D341Med (cell line): ENCODE measurements around the gene NOX4.
A peak's percentile ranks its signal among the peaks of the same experiment; 100 is the strongest.
"Not testable (repeated sequence)": the region's sequence is repeated elsewhere in the genome, so short reads cannot be mapped to it uniquely, and the experiment has no call there.

ENCODE experiments used
- DNase-seq: peaks from one replicate; pipeline ENCODE4 v3.0.0; 2012; ENCODE audit warnings: low spot score

Gene NOX4

GRCh38 chr11:89379976-89380771 is 111.0 kb downstream of the NOX4 start:
- DNase-seq: not testable (repeated sequence)

GRCh38 chr11:89378986-89379385 is 112.2 kb downstream of the NOX4 start:
- DNase-seq: not testable (repeated sequence)

DNA sequence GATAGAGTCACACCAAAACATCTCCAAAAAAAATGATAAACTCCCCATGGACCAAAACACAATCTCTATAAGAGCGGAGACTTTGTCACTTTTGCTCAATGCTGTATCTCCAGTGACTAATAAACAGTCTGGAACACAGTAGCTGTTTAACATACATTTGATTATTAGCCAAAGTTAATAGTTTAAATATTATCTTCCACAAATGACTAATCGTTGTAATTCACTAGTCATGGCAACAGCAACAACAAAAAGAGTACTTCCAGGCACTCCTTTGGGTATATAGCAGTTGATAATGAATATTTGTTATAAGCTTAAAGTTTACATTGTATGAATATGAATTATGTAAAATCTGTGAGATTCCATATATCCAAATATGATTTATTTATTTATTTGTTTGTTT is 121.8 kb downstream of the NOX4 start:
- DNase-seq: not testable (repeated sequence)

- DNase-seq: peak; percentile 18
Observed at GRCh38 chr11:89364856-89365255, 126.3 kb downstream of the NOX4 start.

DNA sequence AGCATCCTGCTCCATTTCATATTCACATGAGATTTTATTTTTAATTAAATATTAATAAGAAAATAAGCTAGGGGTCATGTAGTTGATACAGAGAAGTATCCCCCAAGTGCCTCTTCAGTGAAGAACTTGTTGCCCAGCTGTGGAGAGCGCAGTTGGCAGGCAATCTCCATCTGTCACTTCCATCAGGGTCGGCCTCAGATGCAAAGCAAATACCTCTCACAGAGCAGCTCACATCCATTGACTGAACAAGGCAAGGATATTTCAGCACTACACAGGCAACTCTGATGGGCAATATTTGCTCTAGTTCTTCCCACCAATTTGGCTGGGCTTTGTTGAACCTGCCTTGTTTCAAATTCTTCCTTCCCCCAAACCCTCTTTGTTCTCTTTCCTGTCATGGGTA is 129.4 kb downstream of the NOX4 start:
- DNase-seq: peak; percentile 11

DNA sequence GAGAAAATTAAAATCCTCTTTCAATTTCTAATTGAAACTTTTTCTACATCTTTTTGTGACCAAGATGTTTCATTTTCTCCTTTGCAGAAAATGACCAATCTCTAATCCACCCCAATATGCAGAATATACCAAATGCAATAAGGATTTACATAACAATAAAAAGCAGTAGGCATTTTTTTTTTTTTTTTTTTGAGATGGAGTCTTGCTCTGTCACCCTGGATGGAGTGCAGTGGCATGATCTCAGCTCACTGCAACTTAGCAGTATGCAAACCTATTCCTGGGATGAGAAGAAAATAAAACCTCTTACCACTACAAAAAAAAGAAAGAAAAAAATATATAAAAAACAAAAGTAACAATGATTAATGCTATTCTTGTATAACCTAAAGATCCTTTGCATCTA is 132.0 kb downstream of the NOX4 start:
- not testable (repeated sequence) for DNase-seq

- DNase-seq: no peak
Observed at GRCh38 chr11:89358761-89359160, 132.4 kb downstream of the NOX4 start.

DNA sequence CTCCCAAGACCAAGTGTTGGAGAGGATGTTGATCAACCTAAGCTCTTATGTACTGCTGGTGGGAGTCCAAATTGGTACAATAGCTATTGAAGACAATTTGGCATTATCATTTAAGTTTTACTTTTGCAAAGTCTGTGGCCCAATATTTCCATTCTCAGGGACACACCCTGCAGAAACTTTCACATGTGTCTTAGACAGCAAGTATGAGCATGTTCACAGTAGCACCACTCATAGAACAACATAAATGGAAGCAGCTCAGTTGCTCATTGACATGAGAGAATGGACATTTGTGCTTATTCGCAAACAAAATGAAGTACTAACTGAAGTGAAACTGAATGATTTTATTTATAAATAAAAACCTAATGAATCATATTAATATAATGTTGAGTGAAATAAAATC is 135.5 kb downstream of the NOX4 start:
- DNase-seq: no peak

DNA sequence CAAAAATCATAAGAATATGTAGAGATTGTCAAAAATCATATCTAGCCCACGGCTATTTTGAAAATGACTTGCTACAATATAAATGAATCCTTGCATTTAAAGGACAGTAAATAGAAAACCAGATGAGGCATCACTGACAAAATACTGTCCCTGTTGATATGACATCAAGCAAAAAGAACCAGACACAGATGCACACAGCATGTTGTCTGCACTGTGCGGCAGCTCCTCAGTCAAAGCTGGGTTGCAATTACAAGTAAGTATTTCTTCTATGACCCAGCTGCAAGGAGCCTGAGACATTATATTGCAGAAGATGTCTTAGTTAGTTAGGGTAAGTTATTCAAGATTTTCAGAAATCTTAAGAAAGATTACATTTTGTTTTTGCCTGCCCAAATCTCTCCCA is 136.7 kb downstream of the NOX4 start:
- not testable (repeated sequence) for DNase-seq

GRCh38 chr11:89347071-89347470 is 144.1 kb downstream of the NOX4 start:
- no peak for DNase-seq

GRCh38 chr11:89346601-89347000 is 144.6 kb downstream of the NOX4 start:
- no peak for DNase-seq

GRCh38 chr11:89342880-89343572 is 148.1 kb downstream of the NOX4 start:
- not testable (repeated sequence) for DNase-seq

GRCh38 chr11:89340450-89340849 is 150.7 kb downstream of the NOX4 start:
- not testable (repeated sequence) for DNase-seq

GRCh38 chr11:89338073-89338472 is 153.1 kb downstream of the NOX4 start:
- not testable (repeated sequence) for DNase-seq

DNA sequence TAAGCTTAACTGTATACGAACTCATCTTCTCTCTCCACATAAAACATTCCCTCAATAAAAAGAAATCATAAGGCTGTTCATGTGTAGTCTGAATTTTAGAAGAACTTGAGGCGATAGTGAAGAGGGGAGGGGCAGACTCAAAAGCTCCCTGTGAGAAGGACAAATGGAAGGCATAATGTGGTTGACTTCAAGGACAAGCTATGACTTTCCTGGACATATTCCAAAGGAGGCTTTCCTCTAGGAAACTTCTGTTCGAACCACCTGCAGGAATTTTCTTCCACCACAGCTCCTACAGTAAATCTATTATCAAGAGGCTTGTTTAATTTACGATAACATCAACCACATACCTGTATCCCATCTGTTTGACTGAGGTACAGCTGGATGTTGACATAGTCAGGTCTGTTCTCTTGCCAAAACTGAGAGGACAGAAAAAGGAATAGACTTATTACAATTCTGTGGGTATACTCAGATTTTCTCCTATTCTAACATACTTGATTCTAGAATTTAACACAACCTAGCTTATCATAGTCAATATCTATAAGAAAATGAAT is 154.0 kb downstream of the NOX4 start:
- not testable (repeated sequence) for DNase-seq

DNA sequence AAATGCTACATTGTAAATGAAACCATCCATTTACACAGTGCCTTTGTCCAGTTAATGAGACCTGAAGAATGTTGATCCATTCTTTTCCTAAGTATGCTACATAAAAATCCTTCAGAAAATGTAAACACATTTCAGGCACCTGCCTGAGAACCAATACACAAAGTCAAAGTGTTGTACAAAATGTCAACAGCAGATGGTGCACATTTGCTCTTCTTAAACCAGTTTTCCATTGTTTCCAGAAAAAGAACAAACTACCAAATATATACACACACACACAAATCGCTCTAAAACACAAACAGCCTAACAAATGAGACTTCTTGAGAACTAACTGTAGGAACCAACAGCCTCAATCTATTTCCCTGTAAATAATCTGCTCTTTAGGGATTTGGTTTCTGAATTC is 157.5 kb downstream of the NOX4 start:
- DNase-seq: peak; percentile 3

DNA sequence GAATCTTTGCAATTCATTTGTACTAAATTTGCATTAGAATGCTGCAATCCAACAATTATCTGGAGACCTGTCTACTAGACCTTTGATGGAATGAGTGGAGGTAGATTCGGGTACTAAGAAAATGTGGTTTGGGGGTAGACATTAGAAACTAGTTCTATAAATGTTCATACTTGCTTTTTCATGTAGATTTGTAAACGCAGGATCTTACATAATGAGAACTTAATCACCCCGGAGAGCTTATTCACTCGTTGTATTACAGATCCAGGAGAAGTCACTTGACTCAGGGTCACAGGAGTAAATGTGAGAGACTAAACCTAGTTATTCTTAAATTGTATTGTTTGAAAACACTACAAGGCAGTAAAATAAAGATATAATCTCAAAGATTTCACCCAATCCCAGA is 159.2 kb downstream of the NOX4 start:
- DNase-seq: not testable (repeated sequence)

- DNase-seq: no peak
Observed at GRCh38 chr11:89327885-89328284, 163.3 kb downstream of the NOX4 start.

DNA sequence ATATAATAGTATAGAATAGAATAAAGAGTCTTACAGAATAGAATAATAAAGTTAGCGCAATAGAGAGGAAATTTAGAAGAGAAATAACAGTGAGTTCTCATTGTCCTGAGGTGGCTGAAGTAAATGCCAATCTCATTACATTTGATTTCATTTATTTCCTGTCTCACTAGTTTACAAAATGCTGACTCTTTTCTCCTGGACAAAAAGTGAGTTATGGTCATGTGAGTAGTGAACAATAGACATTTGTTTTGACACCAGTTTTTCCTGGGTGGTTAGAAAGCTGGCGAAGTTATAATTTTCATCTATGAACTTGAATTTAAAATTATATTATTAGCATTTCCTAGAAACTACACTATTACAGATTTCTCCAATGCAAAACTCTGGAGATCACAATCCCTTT is 169.8 kb downstream of the NOX4 start:
- DNase-seq: no peak

DNA sequence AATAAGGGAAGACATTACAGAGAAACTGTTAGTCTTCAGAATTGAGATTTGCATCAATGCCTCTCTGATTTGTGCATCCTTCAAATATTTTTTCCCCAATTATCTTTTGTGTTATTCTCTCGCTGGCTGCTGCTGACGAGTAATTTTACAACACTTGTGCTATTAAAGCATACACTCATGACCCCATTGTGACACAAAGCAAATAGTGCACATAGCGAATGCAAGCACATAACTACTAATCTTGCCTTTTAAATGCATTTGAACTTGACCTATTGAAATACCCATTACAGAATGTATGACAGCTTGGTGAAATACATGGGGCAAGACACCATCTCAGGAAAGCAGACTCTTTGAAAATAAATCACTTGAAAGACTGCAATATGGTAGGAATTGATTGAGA is 180.6 kb downstream of the NOX4 start:
- DNase-seq: not testable (repeated sequence)

DNA sequence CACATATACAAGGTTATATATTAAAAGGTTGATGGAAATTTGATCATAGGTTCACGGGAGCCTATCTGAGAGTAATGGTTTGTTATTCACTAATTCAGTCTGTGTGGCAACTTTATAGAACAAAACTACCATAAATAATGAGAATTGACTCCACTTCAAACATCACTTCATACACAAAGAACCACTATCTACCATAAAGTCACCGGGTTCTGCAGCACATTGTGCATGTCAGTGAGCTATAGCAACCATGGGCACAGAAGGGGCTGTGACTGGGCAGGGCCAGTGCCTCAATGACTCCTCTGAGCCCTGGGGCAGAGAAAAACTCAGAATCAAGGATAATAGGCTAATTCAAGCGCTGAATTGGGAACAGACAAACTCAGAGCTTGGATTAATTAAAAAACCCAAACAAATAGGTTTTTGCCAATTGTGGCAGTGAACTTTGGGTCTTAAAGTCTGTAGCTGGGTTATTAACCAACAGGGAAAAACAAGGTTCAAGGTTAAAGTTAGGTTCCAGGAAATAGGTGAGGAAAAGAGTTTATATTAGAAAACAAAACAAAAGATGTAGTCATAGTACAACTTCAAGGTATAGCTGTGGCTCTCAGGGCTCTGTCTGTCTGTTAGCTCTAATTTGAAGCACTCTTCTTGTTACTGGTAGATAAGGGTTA is 181.7 kb downstream of the NOX4 start:
- DNase-seq: not testable (repeated sequence)

- DNase-seq: not testable (repeated sequence)
Observed at GRCh38 chr11:89308272-89308671, 182.9 kb downstream of the NOX4 start.

GRCh38 chr11:89303029-89303428 is 188.1 kb downstream of the NOX4 start:
- not testable (repeated sequence) for DNase-seq
